NT2/D1 (cell line): ENCODE results near the gene ARHGEF6.

Experiments
- SUZ12 ChIP-seq: IDR thresholded peaks from 2 replicates; pipeline ENCODE4 v1.6.1; 2011; ENCODE audit not compliant: insufficient read length, insufficient read depth; ENCODE audit errors: extremely low read depth
- YY1 ChIP-seq: IDR thresholded peaks from 2 replicates; pipeline ENCODE4 v1.6.1; 2011; ENCODE audit not compliant: insufficient read length, insufficient read depth
- ZNF274 ChIP-seq: IDR thresholded peaks from 2 replicates; pipeline ENCODE4 v1.6.1; 2011; ENCODE audit warnings: mild to moderate bottlenecking, low read depth, low read length

- TF ChIP-seq ZNF274 (no peak), YY1 (no peak), SUZ12 (no peak)
Observed at GRCh38 chrX:136806891-136807410, 26.2 kb upstream of the ARHGEF6 start.
